SK-N-SH (cell line): Measurements from ENCODE around the gene IRAK1BP1. TPM values are rescaled to one million over a fixed set of nuclear protein-coding genes. Genes with fewer than 3 reads are reported as not detected.

ENCODE experiments used
- CTCF ChIA-PET: fragments of 300-600, 350-600 bp; formaldehyde crosslinking; extraction: SDS; loops from one replicate; lab custom pipeline; 2021; lab: Yijun Ruan, JAX
- POLR2A ChIA-PET: fragments of 350-600 bp; sonication (Branson Sonifier 250); formaldehyde crosslinking; extraction: SDS; loops from one replicate; lab custom pipeline; 2020; ENCODE audit warnings: antibody characterized with exemption, inconsistent platforms; lab: Yijun Ruan, JAX
- DNase-seq: peaks from one replicate; pipeline ENCODE4 v3.0.0; 2012
- H2AFZ ChIP-seq: fragments of 200-600 bp; sonication (generic); 2 replicates; pipeline ENCODE4 v1.8.1; 2016; ENCODE audit warnings: antibody characterized with exemption, mild to moderate bottlenecking, low read depth
- H3F3A ChIP-seq: fragments of 200-600 bp; sonication (generic); replicated peaks from 2 replicates; pipeline ENCODE3; 2016; ENCODE audit warnings: antibody characterized with exemption, mild to moderate bottlenecking; ENCODE audit not compliant: insufficient read depth
- H3K27ac ChIP-seq, 2 experiments: fragments of 200-500 bp in 1 of 2; fragments of 200-600 bp in 1 of 2; sonication (Bioruptor generic) in 1 of 2; sonication (generic), shearing (Covaris generic) in 1 of 2; 2 replicates each; pipeline versions ENCODE4 v1.5.1 to v1.6.1; 2014 to 2016; ENCODE audit warnings: low read depth in 2 of 2, inconsistent platforms in 1 of 2, low read length in 1 of 2, mild to moderate bottlenecking in 1 of 2, mixed read lengths in 1 of 2
- H3K27me3 ChIP-seq: fragments of 200-600 bp; sonication (generic), shearing (Covaris generic); 2 replicates; pipeline ENCODE4 v1.6.1; 2016; ENCODE audit warnings: mixed run types; ENCODE audit not compliant: insufficient read depth
- H3K36me3 ChIP-seq, 2 experiments: fragments of 200-500 bp in 1 of 2; fragments of 200-600 bp in 1 of 2; sonication (Bioruptor generic) in 1 of 2; sonication (generic) in 1 of 2; replicated peaks in 1 of 2; 2 replicates each; pipeline versions ENCODE3 to v1.5.1; 2014 to 2016; ENCODE audit warnings: low read length in 1 of 2, mild to moderate bottlenecking in 1 of 2; ENCODE audit not compliant: insufficient read depth in 2 of 2, control insufficient read depth in 1 of 2
- H3K4me1 ChIP-seq, 2 experiments: fragments of 200-500 bp in 1 of 2; fragments of 200-600 bp in 1 of 2; sonication (Bioruptor generic) in 1 of 2; sonication (generic), shearing (Covaris generic) in 1 of 2; 2 replicates each; pipeline versions ENCODE4 v1.5.1 to v1.6.1; 2014 to 2016; ENCODE audit warnings: low read depth in 1 of 2, low read length in 1 of 2, mixed run types in 1 of 2; ENCODE audit not compliant: insufficient read depth in 2 of 2, control insufficient read depth in 1 of 2
- H3K4me2 ChIP-seq: fragments of 200-600 bp; sonication (generic), shearing (Covaris generic); 2 replicates; pipeline ENCODE4 v1.6.1; 2017; ENCODE audit warnings: mixed run types
- H3K4me3 ChIP-seq, 2 experiments: fragments of 200-500 bp in 1 of 2; fragments of 200-600 bp in 1 of 2; sonication (Bioruptor generic) in 1 of 2; sonication (generic), shearing (Covaris generic) in 1 of 2; 2 replicates each; pipeline versions ENCODE4 v1.5.1 to v1.8.1; 2014 to 2016; ENCODE audit warnings: low read depth in 2 of 2, inconsistent platforms in 1 of 2, low read length in 1 of 2, mild to moderate bottlenecking in 1 of 2, mixed read lengths in 1 of 2, moderate library complexity in 1 of 2
- H3K79me2 ChIP-seq: fragments of 200-600 bp; sonication (generic); 2 replicates; pipeline ENCODE4 v1.8.1; 2017; ENCODE audit warnings: mild to moderate bottlenecking; ENCODE audit not compliant: insufficient read depth
- H3K9ac ChIP-seq: fragments of 200-600 bp; sonication (generic); 2 replicates; pipeline ENCODE4 v1.6.1; 2017; ENCODE audit warnings: mixed run types
- H3K9me2 ChIP-seq: fragments of 200-600 bp; sonication (generic); 2 replicates; pipeline ENCODE4 v1.6.1; 2017; ENCODE audit warnings: mixed run types
- H3K9me3 ChIP-seq: fragments of 200-600 bp; sonication (generic); 2 replicates; pipeline ENCODE4 v1.6.1; 2017; ENCODE audit warnings: mixed run types, mild to moderate bottlenecking, moderate library complexity
- H4K20me1 ChIP-seq: fragments of 200-600 bp; sonication (generic); 2 replicates; pipeline ENCODE4 v1.6.1; 2017; ENCODE audit warnings: mild to moderate bottlenecking, mixed run types; ENCODE audit not compliant: insufficient read depth
- ELF1 ChIP-seq: IDR thresholded peaks from 2 replicates; pipeline ENCODE4 v1.4.0; 2012
- EZH2phosphoT487 ChIP-seq: fragments of 200-600 bp; sonication (generic); IDR thresholded peaks from 2 replicates; pipeline ENCODE4 v1.6.1; 2017; ENCODE audit warnings: low read depth, mixed run types, mild to moderate bottlenecking, antibody characterized with exemption, moderate library complexity, borderline replicate concordance
- FOXJ3 ChIP-seq: sonication (generic); formaldehyde crosslinking; IDR thresholded peaks from 2 replicates; pipeline ENCODE4 v1.5.1; 2020; ENCODE audit warnings: mild to moderate bottlenecking, missing genetic modification reagents
- GABPA ChIP-seq: IDR thresholded peaks from 2 replicates; pipeline ENCODE4 v1.4.0; 2012; ENCODE audit warnings: low read depth, mild to moderate bottlenecking
- GATA2 ChIP-seq: sonication (generic); formaldehyde crosslinking; IDR thresholded peaks from 2 replicates; pipeline ENCODE4 v1.5.0; 2020; ENCODE audit warnings: mild to moderate bottlenecking, missing genetic modification reagents
- IRF3 ChIP-seq: fragments of 150-350 bp; IDR thresholded peaks from 2 replicates; pipeline ENCODE4 v1.6.1; 2016; ENCODE audit warnings: mild to moderate bottlenecking, low read depth, low read length
- JUND ChIP-seq: IDR thresholded peaks from 2 replicates; pipeline ENCODE4 v1.4.0; 2012
- MAX ChIP-seq: IDR thresholded peaks from 2 replicates; pipeline ENCODE4 v1.4.0; 2012; ENCODE audit warnings: low read depth
- POLR2AphosphoS5 ChIP-seq: IDR thresholded peaks from 2 replicates; pipeline ENCODE4 v1.6.1; 2012; ENCODE audit warnings: low read depth, low read length
- RCOR1 ChIP-seq: fragments of 150-350 bp; IDR thresholded peaks from 2 replicates; pipeline ENCODE4 v1.6.1; 2017; ENCODE audit warnings: antibody characterized with exemption, low read length
- REST ChIP-seq: IDR thresholded peaks from 2 replicates; pipeline ENCODE4 v1.6.1; 2012; ENCODE audit warnings: mild to moderate bottlenecking, low read depth, low read length, moderate library complexity
- RFX5 ChIP-seq: IDR thresholded peaks from 2 replicates; pipeline ENCODE4 v1.6.1; 2012; ENCODE audit warnings: mild to moderate bottlenecking, improper control_type of control experiment, low read length
- TAF1 ChIP-seq: IDR thresholded peaks from 2 replicates; pipeline ENCODE4 v1.6.1; 2012; ENCODE audit warnings: low read depth, mild to moderate bottlenecking, low read length, moderate library complexity, borderline replicate concordance
- TEAD4 ChIP-seq: IDR thresholded peaks from 2 replicates; pipeline ENCODE4 v1.4.0; 2012; ENCODE audit warnings: mild to moderate bottlenecking, borderline replicate concordance; ENCODE audit not compliant: insufficient read depth
- USF1 ChIP-seq: IDR thresholded peaks from 2 replicates; pipeline ENCODE4 v1.4.0; 2012; ENCODE audit warnings: low read depth, borderline replicate concordance
- USF2 ChIP-seq: fragments of 150-350 bp; IDR thresholded peaks from 2 replicates; pipeline ENCODE4 v1.6.1; 2017; ENCODE audit warnings: antibody characterized with exemption, low read length, low read depth, borderline replicate concordance
- YY1 ChIP-seq: IDR thresholded peaks from 2 replicates; pipeline ENCODE4 v1.4.0; 2012; ENCODE audit warnings: low read depth, mild to moderate bottlenecking
- ZBTB33 ChIP-seq: IDR thresholded peaks from 2 replicates; pipeline ENCODE4 v1.4.0; 2012; ENCODE audit warnings: low read depth, borderline replicate concordance
- WGBS: methylation state at CpG from one replicate; pipeline ENCODE4 v1.1.6; 2017; ENCODE audit warnings: low lambda C conversion rate; 5-methylcytosine and 5-hydroxymethylcytosine counted together
- polyA plus RNA-seq, 3 experiments: library from polyadenylated mRNA; depleted of rRNA; stranded (reverse); fragments of >200 nt; gene quantifications; 2 replicates each; pipeline ENCODE4 v1.2.3, GENCODE V29; 2012

The IRAK1BP1 gene
- polyA plus RNA-seq, 1 of the 3 experiments (the other 2 are of a cell fraction) = 1.8 TPM

GRCh38 chr6:78830805-78831204 lies 36.5 kb upstream of the IRAK1BP1 start:
- H3K4me1 ChIP-seq = no peaks in the 10 kb centered on the region; a peak in 1 of 4 replicates
- WGBS = 48% methylated on average over 2 of the region's 2 CpGs
- TF ChIP-seq TEAD4 (no peak), IRF3 (no peak), ZBTB33 (no peak), GABPA (no peak), YY1 (no peak), POLR2AphosphoS5 (no peak), EZH2phosphoT487 (no peak), RFX5 (no peak), GATA2 (CRISPR knock-in tag) (no peak), RCOR1 (no peak)
- TF ChIP-seq, all 33 proteins: peak for 0
- H3K9me3 ChIP-seq = no peaks in the 10 kb centered on the region
- ChIA-PET CTCF (no interaction called here), POLR2A (no interaction called here)
- no peak overlapping the region for H3K4me2 ChIP-seq
- no peak overlapping the region for H3K9ac ChIP-seq
- H3K79me2 ChIP-seq = no peaks in the 10 kb centered on the region
- H3K27me3 ChIP-seq = no peaks in the 10 kb centered on the region
- no peaks in the 10 kb centered on the region for H3K9me2 ChIP-seq
- no peak for DNase-seq
- H2AFZ ChIP-seq = no peak overlapping the region
- H3K36me3 ChIP-seq = no peaks in the 10 kb centered on the region
- no peaks in the 10 kb centered on the region for H4K20me1 ChIP-seq
- no peaks in the 10 kb centered on the region for H3F3A ChIP-seq
- no peak overlapping the region for H3K27ac ChIP-seq
- H3K4me3 ChIP-seq = no peak overlapping the region

- Histone ChIP-seq H3K9me2 (no peaks in the 10 kb centered on the region), H3K9me3 (no peaks in the 10 kb centered on the region), H3K4me3 (no peak overlapping the region), H3K27me3 (no peaks in the 10 kb centered on the region), H4K20me1 (no peaks in the 10 kb centered on the region), H3K9ac (no peak overlapping the region), H3K36me3 (no peaks in the 10 kb centered on the region), H3K79me2 (no peaks in the 10 kb centered on the region), H2AFZ (no peak overlapping the region), H3K4me2 (no peak overlapping the region), H3F3A (no peaks in the 10 kb centered on the region), H3K27ac (peak overlapping the region in 1 of 2 experiments; percentile 43; a peak in 1 of 4 replicates), H3K4me1 (no peaks in the 10 kb centered on the region; a peak in 1 of 4 replicates)
- TF ChIP-seq POLR2AphosphoS5 (no peak), RCOR1 (no peak), FOXJ3 (CRISPR knock-in tag) (no peak), MAX (no peak), JUND (no peak), RFX5 (no peak), USF2 (no peak), GABPA (no peak), USF1 (no peak), TAF1 (no peak), ELF1 (no peak), TEAD4 (no peak), REST (no peak)
- CTCF ChIA-PET = no interaction called here
- DNase-seq = no peak
- WGBS = 70% methylated on average over 2 of the region's 2 CpGs
- POLR2A ChIA-PET = no interaction called here
Observed at GRCh38 chr6:78831492-78831891, 35.9 kb upstream of the IRAK1BP1 start.
